HepG2 (cell line): ENCODE results near the gene USP7. TPM values are rescaled to one million over a fixed set of nuclear protein-coding genes. Genes with fewer than 3 reads are reported as not detected.

Source experiments
- ARHGAP35 ChIP-seq: sonication (generic); formaldehyde crosslinking; IDR thresholded peaks from 2 replicates; pipeline ENCODE4 v1.9.0; 2022; ENCODE audit warnings: mild to moderate bottlenecking, inconsistent platforms, moderate library complexity, missing genetic modification reagents, borderline replicate concordance
- DZIP1 ChIP-seq: sonication (generic); formaldehyde crosslinking; IDR thresholded peaks from 2 replicates; pipeline ENCODE4 v1.5.0; 2020; ENCODE audit warnings: mild to moderate bottlenecking, missing genetic modification reagents
- FOXO1 ChIP-seq: sonication (generic); formaldehyde crosslinking; IDR thresholded peaks from 2 replicates; pipeline ENCODE4 v1.4.0; 2020; ENCODE audit warnings: missing genetic modification reagents
- GPBP1L1 ChIP-seq: sonication (generic); formaldehyde crosslinking; IDR thresholded peaks from 2 replicates; pipeline ENCODE4 v1.5.0; 2020; ENCODE audit warnings: mild to moderate bottlenecking, missing genetic modification reagents
- IKZF1 ChIP-seq: fragments of 450-650 bp; IDR thresholded peaks from 2 replicates; pipeline ENCODE4 v1.7.1; 2016
- JUN ChIP-seq: sonication (generic); formaldehyde crosslinking; IDR thresholded peaks from 2 replicates; pipeline ENCODE4 v1.4.0; 2020; ENCODE audit warnings: mild to moderate bottlenecking, missing genetic modification reagents
- MIXL1 ChIP-seq: IDR thresholded peaks from 2 replicates; pipeline ENCODE4 v1.6.1; 2016
- SNRNP70 ChIP-seq: fragments of 200-400 bp; formaldehyde crosslinking; IDR thresholded peaks from 2 replicates; pipeline ENCODE4 v1.6.1; 2017; ENCODE audit warnings: mild to moderate bottlenecking, low read depth, low read length, moderate library complexity
- ZEB1 ChIP-seq: IDR thresholded peaks from 2 replicates; pipeline ENCODE4 v1.6.1; 2012; ENCODE audit warnings: mild to moderate bottlenecking, low read depth, inconsistent platforms; ENCODE audit not compliant: insufficient replicate concordance
- ZKSCAN1 ChIP-seq: fragments of 150-350 bp; IDR thresholded peaks from 2 replicates; pipeline ENCODE4 v1.6.1; 2014; ENCODE audit warnings: low read length
- ZNF251 ChIP-seq: sonication (generic); formaldehyde crosslinking; IDR thresholded peaks from 2 replicates; pipeline ENCODE4 v1.9.0; 2021; ENCODE audit warnings: mild to moderate bottlenecking, missing genetic modification reagents
- ZNF253 ChIP-seq: sonication (generic); formaldehyde crosslinking; IDR thresholded peaks from 2 replicates; pipeline ENCODE4 v1.8.0; 2022; ENCODE audit warnings: mild to moderate bottlenecking, missing genetic modification reagents, borderline replicate concordance
- ZNF280D ChIP-seq: sonication (generic); formaldehyde crosslinking; IDR thresholded peaks from 2 replicates; pipeline ENCODE4 v1.5.1; 2020; ENCODE audit warnings: mild to moderate bottlenecking, missing genetic modification reagents
- ZNF282 ChIP-seq: fragments of 450-650 bp; IDR thresholded peaks from 2 replicates; pipeline ENCODE4 v1.6.1; 2018; ENCODE audit not compliant: partially characterized antibody
- ZNF775 ChIP-seq: sonication (generic); formaldehyde crosslinking; IDR thresholded peaks from 2 replicates; pipeline ENCODE4 v1.4.0; 2020; ENCODE audit warnings: missing genetic modification reagents, mild to moderate bottlenecking, moderate library complexity, borderline replicate concordance
- polyA plus RNA-seq, 8 experiments: library from polyadenylated mRNA; depleted of rRNA in 3 of 8; stranded (reverse) in 7 of 8; unstranded in 1 of 8; fragments of >200 nt; fragmentation: Illumina TruSeq in 4 of 8; extraction: Trizol in 4 of 8; gene quantifications; 2 replicates each; pipeline versions ENCODE4 v1.2.1 to v1.2.3, GENCODE V29; 2011 to 2016; ENCODE audit warnings: low read depth in 4 of 8, missing spikeins in 1 of 8, mixed read lengths in 1 of 8; ENCODE audit not compliant: insufficient read depth in 1 of 8
- total RNA-seq, 5 experiments: library from RNA; depleted of rRNA; stranded (reverse); fragments of >200 nt; fragmentation: Illumina TruSeq; extraction: Trizol; gene quantifications; 2 replicates each; pipeline ENCODE4 v1.2.3, GENCODE V29; 2016; ENCODE audit warnings: low read depth in 1 of 5
- TF ChIP-seq, protein P1 (sequence below): sonication (generic); formaldehyde crosslinking; IDR thresholded peaks from 2 replicates; pipeline ENCODE4 v1.5.0; 2020; ENCODE audit warnings: mild to moderate bottlenecking, missing genetic modification reagents
- TF ChIP-seq, protein P2 (sequence below): sonication (generic); formaldehyde crosslinking; IDR thresholded peaks from 2 replicates; pipeline ENCODE4 v1.4.0; 2020; ENCODE audit warnings: missing genetic modification reagents, mild to moderate bottlenecking, borderline replicate concordance

Gene USP7
- total and polyA plus RNA-seq, 2 of the 13 experiments (the other 11 are each of a cell fraction or from before 2014, with no cell fraction given), result 52.5 to 173 TPM

- TF ChIP-seq ZNF280D (CRISPR knock-in tag) (0 out of 2 replicates have a peak, but pooled peaks have one; percentile 33), SNRNP70 (no peak), ZNF251 (CRISPR knock-in tag) (no peak), ZNF775 (CRISPR knock-in tag) (no peak), GPBP1L1 (CRISPR knock-in tag) (no peak), MIXL1 (CRISPR knock-in tag) (no peak), ARHGAP35 (no peak), DZIP1 (CRISPR knock-in tag) (no peak), ZNF253 (no peak), ZEB1 (peak; percentile 53), ZKSCAN1 (no peak), ZNF282 (no peak), IKZF1 (no peak), FOXO1 (CRISPR knock-in tag) (peak; percentile 49; the same call in 1 of the 2 replicates), JUN (CRISPR knock-in tag) (no peak)
- TF ChIP-seq, protein P1, sequence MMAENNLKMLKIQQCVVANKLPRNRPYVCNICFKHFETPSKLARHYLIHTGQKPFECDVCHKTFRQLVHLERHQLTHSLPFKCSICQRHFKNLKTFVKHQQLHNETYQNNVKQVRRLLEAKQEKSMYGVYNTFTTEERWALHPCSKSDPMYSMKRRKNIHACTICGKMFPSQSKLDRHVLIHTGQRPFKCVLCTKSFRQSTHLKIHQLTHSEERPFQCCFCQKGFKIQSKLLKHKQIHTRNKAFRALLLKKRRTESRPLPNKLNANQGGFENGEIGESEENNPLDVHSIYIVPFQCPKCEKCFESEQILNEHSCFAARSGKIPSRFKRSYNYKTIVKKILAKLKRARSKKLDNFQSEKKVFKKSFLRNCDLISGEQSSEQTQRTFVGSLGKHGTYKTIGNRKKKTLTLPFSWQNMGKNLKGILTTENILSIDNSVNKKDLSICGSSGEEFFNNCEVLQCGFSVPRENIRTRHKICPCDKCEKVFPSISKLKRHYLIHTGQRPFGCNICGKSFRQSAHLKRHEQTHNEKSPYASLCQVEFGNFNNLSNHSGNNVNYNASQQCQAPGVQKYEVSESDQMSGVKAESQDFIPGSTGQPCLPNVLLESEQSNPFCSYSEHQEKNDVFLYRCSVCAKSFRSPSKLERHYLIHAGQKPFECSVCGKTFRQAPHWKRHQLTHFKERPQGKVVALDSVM (CRISPR knock-in tag), result no peak
- TF ChIP-seq, protein P2, sequence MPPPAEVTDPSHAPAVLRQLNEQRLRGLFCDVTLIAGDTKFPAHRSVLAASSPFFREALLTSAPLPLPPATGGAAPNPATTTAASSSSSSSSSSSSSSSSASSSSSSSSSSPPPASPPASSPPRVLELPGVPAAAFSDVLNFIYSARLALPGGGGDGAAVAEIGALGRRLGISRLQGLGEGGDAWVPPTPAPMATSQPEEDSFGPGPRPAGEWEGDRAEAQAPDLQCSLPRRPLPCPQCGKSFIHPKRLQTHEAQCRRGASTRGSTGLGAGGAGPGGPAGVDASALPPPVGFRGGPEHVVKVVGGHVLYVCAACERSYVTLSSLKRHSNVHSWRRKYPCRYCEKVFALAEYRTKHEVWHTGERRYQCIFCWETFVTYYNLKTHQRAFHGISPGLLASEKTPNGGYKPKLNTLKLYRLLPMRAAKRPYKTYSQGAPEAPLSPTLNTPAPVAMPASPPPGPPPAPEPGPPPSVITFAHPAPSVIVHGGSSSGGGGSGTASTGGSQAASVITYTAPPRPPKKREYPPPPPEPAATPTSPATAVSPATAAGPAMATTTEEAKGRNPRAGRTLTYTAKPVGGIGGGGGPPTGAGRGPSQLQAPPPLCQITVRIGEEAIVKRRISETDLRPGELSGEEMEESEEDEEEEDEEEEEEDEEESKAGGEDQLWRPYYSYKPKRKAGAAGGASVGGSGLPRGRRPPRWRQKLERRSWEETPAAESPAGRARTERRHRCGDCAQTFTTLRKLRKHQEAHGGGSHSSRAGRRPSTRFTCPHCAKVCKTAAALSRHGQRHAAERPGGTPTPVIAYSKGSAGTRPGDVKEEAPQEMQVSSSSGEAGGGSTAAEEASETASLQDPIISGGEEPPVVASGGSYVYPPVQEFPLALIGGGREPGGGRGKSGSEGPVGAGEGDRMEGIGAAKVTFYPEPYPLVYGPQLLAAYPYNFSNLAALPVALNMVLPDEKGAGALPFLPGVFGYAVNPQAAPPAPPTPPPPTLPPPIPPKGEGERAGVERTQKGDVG, result no peak
Observed at GRCh38 chr16:8963821-8964441, at the start of gene USP7 (continued).
